Measurements from ENCODE around the gene MARK3.
A peak's percentile ranks its signal among the peaks of the same experiment; 100 is the strongest.

The MARK3 gene

DNA sequence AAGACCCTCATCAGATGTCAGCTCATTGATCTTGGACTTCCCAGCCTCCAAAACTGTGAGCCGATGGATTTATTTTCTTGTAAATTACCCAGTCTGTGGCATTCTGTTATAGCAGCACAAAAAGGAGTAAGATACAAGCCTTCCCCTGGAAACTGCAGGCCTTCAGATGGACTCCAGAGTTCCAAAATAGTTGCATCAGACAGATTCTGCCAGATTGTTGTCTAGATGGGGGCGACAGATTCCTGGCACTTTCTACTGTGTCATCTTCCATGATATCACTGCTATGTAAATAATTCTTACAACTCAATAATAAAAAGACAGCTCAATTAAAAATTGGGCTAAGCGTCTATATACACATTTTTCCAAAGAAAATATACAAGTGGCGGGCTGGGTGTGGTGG is 17.2 kb upstream of the MARK3 start:
- no peak for DNase-seq

DNA sequence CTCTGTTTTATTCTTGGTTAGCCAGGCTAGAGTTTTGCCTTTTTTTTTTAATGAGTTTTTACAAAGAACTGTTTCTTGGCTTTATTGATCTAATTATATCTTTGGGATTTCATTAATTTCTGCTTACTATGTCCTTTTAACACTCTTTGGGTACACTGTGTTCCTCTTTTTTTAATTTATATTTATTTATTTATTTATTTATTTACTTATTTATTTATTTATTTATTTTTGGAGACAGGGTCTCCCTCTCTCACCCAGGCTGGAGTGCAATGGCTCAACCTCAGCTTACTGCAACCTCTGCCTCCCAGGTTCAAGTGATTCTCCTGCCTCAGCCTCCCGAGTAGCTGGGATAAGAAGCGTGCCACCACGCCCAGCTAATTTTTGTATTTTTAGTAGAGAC is 15.1 kb upstream of the MARK3 start:
- no peak for DNase-seq

DNA sequence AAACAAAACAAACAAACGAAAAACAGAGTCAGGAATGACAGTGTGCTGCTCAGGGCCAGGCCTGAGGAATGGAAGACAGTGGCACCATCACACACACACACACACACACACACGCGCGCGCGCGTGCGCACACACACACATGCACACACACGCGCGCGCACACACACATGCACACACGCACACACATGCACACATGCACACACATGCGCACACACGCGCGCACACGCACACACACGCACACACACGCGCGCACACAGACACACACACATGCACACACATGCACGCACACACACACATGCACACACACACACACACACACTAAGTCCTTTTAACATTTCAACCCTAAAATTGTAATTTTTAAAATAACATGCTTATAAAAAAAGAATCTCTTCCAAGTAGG is 13.2 kb upstream of the MARK3 start:
- DNase-seq, result no peak

DNA sequence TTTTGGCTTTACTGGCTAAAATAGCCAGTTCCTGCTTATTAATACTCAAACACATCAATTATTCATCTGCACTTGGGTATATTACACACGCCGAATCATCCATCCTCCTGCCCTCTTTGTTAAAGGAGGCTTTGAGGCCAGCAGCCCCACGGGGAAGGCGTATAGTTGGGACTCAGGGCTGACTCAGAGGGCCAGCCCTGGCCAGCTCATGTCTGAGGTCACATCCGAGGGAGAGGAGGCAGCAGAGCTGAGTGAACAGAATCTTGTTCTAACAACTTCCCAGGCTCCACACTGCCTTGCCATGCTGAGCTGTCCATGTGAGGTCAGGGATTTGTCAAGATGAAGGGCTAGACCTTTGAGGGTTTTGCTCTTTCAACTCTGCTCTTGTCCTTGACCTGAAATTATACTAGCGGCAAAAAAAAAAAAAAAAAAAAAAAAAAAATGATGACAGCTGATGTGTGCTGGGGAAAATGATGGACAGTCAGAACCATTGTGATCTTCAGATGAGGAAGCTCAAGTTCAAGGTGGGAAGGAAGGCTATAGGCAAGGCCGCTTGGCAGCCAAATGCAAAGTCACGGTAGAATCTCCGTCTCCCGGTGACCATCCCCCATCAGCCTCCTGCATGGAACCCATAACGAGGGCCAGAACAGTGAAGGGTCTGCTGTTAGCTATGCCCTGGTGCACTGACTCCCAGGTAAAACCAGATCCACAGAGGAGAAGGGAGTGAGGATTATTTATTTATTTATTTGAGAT is 12.5 kb upstream of the MARK3 start:
- DNase-seq, result no peak

DNA sequence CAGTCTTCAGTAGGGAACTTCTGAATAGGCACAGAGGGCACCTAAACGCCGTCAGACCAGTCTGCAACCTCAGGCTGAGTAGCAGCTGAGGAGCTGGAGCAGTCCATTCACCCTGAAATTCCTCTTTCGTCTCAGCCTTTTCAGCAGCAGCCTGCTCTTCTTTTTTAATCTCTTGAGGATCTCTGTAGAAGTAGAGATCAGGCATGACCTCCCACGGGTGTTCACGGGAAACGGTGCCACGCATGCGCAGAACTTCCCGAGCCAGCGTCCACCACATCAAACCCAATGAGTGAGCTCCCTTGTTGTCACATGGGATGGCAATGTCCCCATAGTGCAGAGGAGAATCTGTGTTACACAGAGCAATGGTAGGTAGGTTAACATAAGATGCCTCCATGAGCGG is 11.1 kb upstream of the MARK3 start:
- no peak for DNase-seq

DNA sequence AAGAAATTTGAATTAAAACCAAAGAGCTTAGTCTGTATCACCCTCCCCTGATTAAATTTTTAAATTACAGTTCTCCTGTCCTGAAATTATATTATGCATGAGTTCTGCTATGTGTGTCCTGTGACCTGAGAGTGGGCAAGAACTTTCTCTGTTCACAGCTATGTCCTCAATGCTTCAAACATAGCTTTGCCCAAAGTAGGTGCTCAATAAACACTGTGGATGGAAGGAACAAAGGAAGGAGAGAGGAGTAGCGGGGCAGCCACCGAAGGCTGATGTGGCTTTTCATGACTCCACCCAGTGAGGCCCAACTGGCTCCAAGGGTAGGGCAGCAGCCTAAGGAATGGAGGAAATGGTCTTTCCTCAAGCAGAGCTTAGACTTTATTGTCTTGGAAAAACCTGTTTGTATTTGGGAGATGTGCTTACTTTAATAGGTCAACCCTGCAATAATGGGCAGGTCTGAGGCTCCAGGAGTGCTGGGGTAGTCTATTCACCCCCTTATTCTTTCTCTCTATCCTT is 7.6 kb upstream of the MARK3 start:
- no peak for DNase-seq

DNA sequence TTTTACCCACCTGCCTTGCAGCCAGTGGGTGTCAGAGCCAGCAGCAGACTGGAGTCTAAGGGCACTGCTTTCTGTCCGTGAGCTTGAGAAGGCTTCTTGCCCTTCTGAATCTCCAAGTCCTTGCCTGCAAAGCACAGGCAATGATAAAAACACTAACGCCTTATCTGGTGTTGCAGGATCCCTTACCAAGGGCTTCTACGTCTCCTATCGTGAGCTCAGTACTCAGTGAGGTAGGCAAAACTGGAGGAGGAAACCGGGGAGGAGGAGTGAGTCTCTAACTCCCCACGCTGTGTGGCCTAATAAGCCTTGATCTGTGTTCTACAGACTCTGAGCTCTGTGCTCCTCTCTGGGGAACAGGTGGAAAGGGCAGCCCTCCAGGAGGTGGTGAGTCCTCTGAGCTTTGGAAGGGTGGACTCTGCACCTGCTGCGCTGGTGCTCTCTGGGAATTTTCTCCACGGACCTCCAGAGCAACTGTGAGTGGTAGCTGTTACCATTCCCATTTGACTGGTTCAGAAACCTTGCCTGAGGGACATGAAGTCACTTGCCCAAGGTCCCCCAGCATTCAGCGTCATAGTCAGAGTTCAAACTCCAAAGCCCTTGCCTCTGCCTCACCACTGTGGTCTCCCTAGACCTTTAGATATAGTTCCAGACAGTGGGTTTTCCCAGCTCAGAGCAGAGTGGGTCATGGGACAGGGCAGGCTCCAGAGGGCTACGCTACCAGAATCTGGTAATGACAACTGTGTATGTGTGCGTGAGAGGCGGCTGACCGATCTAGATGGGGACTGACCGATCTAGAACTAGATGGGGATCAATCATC is 7.0 kb upstream of the MARK3 start:
- DNase-seq, result no peak

DNA sequence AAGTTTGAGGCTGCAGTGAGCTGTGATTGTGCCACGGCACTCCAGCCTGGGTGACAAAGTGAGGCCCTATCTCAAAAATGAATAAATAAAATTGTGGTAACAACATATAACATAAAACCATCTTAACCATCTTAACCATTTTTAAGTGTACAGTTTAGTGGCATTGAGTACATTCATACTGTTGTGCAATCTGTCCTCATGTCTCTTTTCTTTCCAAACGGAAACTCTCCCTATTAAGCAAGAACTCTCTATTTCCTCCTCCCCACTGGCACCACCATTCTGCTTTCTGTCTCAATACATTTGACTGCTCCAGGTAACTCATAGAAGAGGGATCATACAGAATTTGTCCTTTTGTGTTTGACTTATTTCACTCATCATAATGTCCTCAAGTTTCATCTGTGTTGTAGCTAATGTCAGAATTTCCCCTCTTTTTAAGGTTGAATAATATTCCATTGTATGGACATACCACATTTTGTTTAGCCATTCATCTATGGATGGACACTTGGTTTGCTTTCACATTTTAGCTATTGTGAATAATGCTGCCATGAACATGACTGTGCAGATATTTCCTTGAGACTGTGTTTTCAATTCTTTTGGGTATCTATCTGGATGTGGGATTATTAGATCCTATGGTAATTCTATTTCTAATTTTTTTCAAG is 4.4 kb upstream of the MARK3 start:
- no peak for DNase-seq

DNA sequence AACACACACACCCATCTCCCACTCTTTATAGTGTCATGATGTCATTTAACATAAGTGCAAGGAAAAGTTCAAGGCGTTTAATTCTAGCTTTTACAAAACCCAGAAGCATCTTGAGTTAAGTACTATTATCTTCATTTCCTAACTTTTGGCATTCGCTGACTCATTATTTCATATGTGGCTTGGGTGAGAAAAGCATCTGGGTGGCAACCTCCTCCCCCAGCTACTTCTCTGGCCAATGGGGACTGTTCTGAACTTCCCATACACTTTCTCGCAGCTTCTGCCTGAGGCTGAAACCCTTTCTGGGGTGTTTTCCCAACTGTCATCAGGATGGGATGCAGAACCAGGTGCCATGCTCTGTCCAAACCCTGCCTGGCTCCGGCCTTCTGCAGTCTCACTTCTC is 2.8 kb upstream of the MARK3 start:
- no peak for DNase-seq

DNA sequence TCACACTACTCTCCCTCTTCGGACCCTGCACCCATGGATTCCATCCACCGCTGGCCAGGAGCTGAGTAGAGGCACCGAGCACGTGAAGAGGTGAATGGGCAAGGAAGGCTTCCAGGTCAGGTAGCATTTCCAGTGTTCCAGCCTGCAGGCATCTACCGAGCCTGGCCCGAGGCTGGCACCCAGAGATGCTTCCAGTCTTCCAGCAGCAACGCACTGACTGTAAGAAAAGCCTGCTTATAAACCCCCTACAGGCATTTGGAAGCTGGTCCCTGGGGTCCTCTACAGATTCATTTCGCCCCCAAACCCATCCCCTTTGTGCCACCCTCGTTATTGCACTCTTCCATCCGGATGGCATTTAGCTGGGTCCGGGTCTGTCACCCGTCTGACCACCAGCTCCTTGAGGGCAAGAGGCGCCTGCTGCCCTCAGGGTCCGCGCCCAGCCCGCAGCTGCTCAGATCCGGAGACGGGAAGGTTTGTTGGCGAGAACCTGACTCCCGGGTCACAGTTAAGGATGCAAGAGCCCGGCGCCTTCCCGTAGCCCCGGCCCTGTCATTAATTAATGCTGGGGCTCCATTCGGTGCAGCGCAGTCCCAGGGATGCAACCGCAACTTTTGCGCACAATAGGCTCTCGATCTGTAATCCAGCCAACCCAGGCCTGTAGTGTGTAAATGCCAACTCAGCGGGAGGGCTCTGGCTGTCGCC is 614 bp upstream of the MARK3 start:
- DNase-seq, result no peak

DNA sequence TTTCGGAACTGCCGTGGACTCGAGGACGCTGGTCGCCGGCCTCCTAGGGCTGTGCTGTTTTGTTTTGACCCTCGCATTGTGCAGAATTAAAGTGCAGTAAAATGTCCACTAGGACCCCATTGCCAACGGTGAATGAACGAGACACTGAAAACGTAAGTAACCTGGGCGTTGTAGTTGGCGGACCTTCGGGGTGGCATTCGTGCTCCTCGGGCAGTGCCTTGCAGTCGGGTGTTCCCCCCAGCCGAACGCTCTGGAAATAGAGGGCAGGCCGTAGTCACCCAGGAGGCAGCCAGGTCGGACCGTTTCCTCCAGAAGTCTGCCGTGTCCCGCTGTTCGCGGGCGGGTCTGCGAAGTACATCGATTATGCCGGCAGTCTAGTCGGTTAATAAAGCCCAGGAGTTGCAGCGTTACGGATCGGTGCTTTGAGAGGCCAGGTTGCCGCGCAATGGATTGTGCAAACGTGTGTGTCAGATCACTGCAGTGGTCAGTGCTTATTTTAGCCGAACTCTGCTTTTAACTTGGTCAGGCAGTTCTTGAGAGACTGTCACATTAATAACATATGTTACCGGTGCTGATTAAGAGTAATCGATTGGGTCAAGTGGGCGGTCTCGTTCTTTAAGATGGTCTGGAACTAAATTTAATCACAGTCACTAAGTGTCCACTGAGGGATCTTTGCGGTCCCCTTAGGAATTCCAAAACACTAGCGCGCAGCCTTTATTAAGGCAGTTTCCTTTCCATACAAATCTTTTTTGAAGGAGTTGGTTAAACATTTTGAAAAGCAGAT is 906 bp downstream of the MARK3 start:
- DNase-seq, result peak; percentile 42

DNA sequence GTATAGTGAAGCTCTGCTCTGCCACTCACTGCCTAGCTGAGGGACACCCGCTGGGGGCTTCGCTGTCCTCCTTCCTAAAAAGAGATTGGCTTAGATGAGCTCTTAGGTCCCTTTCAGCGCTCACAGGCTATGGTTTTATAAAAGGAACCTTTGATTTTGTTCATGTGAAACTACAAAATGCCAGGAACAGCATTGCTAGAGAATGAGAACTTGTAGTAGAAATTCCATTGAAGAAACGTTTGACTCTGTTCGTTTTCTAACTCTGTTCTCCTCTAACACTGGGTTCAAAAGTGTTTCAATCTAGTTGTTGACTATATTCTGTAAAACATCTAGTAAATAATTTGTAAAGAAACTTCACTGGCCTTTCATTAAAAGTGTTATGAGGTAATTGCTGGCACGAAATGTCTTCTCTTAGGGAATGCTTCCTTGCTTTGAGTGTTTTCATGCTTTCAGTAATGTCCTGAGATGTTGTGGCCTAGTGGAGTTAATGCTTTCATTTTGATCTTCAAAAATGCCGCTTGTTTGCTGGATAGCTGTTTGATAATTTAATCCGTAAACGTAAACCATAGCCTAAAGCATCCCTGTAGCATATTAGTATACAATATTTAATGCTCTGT is 1.6 kb downstream of the MARK3 start:
- peak; percentile 7 for DNase-seq

DNA sequence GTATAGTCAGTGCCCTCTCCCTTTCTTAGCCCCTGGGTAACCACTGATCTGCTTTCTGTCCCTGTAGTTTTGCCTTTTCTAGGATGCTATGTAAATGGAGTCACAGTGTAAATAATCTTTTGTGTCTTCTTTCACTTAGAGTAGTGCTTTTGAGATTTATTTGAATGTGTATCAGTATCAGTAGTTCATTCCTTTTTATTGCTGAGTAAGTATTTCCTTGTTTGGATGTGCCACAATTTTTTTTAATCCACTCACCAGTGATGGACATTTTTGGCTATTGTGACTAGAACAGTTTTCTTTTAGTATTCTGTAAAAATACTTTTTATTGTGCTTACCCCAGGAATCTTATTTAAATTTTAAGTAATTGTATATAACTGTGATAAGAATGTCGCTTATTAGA is 3.4 kb downstream of the MARK3 start:
- no peak for DNase-seq

DNA sequence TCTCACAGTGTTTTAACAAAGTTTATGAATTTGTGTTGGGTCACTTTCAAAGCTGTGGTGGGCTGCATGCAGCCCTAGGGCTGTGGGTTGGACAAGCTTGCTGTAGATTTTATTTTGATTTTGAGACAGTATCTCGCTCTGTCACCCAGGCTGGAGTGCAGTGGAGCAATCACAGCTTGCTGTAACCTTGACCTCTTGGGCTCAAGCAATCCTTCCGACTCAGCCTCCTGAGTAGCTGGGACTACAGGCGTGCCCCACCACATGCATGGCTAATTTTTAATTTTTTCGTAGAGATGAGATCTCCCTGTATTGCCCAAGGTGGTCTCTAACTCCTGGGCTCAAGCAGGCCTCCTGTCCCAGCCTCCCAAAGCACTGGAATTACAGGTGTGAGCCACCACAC is 5.4 kb downstream of the MARK3 start:
- no peak for DNase-seq

DNA sequence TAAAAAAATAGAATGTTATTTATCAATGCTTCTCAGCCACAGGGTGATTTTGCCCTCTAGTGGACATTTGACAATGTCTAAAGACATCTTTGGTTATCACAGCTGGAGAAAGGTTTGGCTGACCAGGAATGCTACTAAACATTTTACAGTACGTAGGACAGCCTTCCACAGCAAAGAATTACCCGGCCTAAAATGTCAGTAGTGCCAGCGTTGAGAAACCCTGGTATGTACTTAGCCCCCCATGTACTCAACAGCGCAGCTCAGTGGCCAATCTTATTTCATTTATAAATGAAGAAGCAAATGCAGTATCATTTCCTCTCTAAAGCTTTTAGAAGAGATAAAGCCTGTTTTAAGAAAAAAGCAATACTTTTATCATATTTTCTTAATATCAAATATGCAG is 5.8 kb downstream of the MARK3 start:
- peak; percentile 58 for DNase-seq

DNA sequence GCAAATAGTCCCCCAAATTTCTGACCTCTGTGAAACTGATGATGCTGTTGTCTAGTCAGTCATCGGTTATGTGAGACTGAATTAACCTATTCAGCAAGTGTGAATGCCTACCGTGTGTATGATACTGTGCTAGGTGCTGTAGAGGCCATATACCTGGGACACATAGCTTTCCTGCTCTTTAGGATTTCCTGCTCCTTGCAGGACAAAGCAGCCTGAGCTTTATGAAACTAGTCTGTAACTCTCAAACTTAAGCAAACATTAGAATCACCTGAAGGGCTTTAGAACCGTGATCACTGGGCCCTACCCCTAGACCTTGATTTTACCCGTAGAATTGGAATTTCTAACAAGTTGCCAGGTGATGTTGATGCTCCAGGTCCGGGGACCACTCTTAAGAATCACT is 6.9 kb downstream of the MARK3 start:
- no peak for DNase-seq

DNA sequence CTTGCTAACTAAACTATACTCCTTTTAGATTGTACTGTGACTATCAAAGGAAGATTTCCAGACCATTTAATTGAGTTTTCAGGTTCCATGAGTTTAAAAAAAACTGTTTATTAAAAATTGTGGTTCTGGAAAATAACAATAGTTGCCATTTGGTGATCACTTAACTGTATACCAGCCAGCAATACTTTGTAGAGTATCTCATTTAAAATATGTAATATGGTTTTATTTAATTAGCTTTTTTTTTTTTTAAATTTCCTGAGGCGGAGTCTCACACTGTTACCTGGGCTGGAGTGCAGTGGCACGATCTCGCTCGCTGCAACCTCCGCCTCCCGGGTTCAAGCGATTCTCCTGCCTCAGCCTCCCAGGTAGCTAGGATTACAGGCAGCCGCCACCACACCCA is 7.4 kb downstream of the MARK3 start:
- DNase-seq, result no peak

DNA sequence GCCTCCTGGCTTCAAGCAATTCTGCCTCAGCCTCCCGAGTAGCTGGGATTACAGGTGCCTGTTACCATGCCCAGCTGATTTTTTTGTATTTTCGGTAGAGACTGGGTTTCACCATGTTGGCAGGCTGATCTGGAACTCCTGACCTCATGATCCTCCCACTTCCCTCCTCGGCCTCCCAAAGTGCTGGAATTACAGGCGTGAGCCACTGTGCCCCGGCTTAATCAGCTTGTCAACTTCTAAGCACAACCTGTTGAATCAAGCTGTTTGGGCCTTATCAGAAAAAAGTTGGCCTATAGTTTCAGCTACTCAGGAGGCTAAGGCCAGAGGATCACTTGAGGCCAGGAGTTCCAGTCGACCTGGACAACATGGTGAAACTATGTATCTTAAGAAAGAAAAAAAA is 7.9 kb downstream of the MARK3 start:
- DNase-seq, result no peak

DNA sequence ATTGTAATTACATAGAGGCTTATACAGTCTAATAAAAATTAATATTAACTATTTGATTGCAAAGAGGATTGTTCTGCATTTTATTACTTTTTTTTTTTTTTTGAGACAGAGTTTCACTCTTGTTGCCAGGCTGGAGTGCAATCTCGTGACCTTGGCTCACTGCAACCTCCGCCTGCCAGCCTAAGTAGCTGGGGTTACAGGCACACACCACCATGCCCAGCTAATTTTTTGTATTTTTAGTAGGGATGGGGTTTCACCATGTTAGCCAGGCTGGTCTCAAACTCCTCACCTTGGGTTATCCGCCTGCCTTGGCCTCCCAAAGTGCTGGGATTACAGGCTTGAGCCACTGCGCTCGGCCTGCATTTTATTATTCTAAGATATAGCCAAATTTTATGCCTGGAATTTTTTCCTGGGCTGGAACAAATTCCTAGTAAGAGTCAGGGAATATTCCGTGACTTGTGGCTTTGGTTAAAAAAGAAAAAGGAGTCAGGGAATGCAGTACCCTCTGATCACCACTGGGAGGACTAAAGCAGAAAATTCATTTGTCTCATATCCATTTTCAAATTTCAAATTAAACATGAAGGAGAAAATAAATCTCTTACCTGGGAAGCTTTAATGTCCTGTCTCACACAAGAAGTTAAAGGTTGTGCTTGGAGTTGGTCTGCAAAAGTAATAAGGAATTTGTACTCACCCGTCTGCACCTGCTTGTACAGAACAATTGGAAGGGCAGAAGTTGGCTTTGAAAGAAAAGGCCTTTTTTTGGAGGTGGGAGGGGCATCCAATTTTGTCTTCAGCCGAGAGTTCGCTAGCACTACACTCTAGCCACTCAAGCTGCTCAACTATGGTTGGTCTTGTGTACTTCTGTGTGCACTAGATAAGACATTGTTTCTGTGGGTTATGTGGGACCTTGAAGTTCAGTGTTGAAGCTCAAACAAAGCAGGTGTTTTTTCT is 8.7 kb downstream of the MARK3 start:
- DNase-seq, result no peak

DNA sequence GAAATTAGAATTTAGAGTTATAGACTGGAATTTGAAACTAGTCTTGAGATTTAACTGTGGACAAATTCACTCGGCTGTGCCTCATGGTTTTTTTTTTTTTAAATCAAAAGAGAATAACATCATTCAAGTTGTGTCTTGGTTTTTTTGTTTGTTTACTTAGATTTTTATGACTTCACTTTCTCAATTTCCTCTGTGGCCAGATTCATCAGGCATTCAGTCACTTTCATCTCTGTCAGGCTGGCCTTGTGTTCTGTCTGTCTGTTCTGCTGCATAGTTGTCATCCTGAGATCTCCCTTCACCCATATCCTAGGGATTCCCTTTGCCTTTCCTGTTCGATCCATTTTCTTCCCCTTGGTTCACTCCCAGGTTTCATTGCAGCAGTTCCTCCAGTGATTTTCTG is 10.0 kb downstream of the MARK3 start:
- DNase-seq, result peak; percentile 14

DNA sequence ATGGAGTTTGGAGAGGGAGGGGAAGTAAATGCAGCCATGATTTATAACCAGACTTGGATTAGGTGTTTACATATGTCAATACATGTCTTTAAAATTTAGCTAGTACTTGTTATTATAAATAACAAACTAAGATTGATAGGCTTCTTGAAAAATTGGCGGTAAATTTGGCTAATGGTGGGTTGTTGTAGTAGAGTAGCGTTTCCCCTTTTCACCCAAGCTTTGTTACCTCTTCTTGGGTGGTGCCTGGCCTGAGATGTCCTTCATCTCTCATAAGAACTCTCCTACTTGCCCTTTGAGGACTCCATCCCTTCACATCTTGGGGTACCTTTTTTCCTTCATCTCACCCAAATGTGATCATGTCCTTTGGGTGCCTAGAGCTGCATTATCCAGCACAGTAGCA is 11.2 kb downstream of the MARK3 start:
- DNase-seq, result no peak
